ENCODE data around the gene TMEM97.
A peak's percentile ranks its signal among the peaks of the same experiment; 100 is the strongest.
"Not testable (repeated sequence)": the region's sequence is repeated elsewhere in the genome, so short reads cannot be mapped to it uniquely, and the experiment has no call there.

TMEM97 gene

DNA sequence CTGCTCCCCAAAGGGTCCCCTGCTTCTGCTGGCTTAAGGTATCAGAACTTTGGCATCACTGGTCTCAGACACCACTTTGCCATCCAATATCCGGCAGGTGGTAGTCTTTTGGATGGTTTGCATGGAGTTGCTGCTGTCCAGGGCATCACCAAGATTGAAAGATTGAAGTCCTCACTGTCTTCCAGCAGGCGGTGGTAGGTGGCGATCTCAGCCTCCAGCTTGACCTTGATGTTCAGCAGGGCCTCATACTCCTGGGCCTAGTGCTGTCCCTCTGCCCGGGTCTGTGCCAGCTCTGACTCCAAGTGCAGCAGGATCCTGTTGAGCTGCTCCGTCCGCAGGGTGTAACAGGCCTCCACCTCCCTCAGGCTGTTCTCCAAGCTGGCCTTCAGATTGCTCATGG is 43.0 kb upstream of the TMEM97 start:
- TF ChIP-seq, protein P1, sequence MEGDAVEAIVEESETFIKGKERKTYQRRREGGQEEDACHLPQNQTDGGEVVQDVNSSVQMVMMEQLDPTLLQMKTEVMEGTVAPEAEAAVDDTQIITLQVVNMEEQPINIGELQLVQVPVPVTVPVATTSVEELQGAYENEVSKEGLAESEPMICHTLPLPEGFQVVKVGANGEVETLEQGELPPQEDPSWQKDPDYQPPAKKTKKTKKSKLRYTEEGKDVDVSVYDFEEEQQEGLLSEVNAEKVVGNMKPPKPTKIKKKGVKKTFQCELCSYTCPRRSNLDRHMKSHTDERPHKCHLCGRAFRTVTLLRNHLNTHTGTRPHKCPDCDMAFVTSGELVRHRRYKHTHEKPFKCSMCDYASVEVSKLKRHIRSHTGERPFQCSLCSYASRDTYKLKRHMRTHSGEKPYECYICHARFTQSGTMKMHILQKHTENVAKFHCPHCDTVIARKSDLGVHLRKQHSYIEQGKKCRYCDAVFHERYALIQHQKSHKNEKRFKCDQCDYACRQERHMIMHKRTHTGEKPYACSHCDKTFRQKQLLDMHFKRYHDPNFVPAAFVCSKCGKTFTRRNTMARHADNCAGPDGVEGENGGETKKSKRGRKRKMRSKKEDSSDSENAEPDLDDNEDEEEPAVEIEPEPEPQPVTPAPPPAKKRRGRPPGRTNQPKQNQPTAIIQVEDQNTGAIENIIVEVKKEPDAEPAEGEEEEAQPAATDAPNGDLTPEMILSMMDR (IDR thresholded peaks at IDR 0.05; ENCODE audit: low read length, missing control alignments), result no peak

DNA sequence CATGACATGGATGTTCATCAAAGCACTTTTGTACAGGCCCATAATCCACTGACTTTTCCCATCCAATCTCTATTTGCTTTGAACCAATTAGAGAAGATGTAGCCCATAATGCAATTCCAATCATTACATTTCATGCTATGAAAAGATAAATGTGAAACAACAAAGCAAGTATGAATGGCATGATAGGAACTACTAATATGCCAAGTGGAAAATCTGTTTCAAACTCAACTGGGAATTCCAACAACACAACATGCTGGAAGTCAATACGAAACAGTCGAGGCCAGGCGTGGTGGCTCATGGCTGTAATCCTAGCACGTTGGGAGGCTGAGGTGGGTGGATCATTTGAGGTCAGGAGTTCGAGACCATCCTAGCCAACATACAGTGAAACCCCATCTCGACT is 39.6 kb upstream of the TMEM97 start:
- peak; percentile 32 for DNase-seq (ENCODE audit: low read depth)
- H3K4me3 ChIP-seq (replicated peaks; ENCODE audit: low read depth, low read length), result no peak overlapping the region
- TF ChIP-seq, protein P1 (IDR thresholded peaks at IDR 0.05; ENCODE audit: low read length, missing control alignments), result no peak

More for the DNA sequence above, 43.0 kb upstream of the TMEM97 start:
- DNase-seq (ENCODE audit: low read depth), result no peak
- H3K4me3 ChIP-seq (replicated peaks; ENCODE audit: low read depth, low read length), result no peak overlapping the region

DNA sequence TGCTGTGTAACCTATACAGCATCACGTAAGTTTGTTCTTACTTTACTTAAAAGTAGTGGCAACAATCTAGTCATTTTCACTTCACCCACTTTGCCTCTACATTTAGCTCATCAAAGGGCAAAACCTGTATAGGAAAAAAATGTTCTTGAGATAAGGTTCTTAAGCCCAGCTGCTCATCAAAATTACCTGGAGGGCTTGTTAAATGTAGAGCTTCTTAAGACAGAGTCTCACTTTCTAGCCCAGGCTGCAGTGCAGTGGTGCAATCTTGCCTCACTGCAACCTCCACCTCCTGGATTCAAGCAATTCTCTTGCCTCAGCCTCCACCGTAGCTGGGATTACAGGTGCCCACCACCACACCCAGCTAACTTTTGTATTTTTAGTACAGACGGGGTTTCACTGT is 38.2 kb upstream of the TMEM97 start:
- TF ChIP-seq, protein P1 (IDR thresholded peaks at IDR 0.05; ENCODE audit: low read length, missing control alignments), result no peak
- DNase-seq (ENCODE audit: low read depth), result no peak
- H3K4me3 ChIP-seq (replicated peaks; ENCODE audit: low read depth, low read length), result no peak overlapping the region

DNA sequence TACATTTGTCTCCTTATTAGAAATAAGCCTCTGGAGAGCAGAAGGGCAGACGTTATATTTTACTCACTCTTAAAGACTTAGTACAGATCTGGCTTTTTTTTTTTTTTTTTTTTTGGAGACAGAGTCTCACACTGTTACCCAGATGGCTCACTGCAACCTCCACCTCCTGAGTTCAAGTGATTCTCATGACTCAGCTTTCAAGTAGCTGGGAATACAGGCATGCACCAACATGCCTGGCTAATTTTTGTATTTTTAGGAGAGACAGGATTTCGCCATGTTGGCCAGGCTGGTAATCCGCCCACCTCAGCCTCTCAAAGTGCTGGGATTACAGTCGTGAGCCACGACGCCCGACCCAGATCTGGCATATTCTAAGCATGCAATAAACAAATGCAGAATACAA is 36.4 kb upstream of the TMEM97 start:
- TF ChIP-seq, protein P1 (IDR thresholded peaks at IDR 0.05; ENCODE audit: low read length, missing control alignments), result no peak
- peak; percentile 78 for DNase-seq (ENCODE audit: low read depth)
- no peak overlapping the region for H3K4me3 ChIP-seq (replicated peaks; ENCODE audit: low read depth, low read length)

DNA sequence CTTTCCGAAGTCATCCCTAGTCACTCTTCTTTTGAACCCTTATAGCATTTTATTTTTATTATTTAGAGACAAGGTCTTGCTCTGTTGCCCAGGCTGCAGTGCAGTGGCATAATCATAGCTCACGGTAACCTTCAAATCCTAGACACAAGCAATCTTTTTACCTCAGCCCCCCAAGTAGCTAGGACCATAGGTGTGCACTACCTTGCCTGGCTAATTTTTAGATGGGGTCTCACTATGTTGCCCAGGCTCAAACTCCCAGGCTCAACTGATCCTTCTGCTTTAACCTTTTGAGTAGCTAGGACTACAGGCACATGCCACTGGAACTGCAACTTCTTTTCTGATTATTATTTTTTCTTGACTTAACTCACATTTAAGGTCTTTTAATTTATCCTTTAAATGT is 33.0 kb upstream of the TMEM97 start:
- DNase-seq (ENCODE audit: low read depth), result no peak
- TF ChIP-seq, protein P1 (IDR thresholded peaks at IDR 0.05; ENCODE audit: low read length, missing control alignments), result no peak
- no peak overlapping the region for H3K4me3 ChIP-seq (replicated peaks; ENCODE audit: low read depth, low read length)

DNA sequence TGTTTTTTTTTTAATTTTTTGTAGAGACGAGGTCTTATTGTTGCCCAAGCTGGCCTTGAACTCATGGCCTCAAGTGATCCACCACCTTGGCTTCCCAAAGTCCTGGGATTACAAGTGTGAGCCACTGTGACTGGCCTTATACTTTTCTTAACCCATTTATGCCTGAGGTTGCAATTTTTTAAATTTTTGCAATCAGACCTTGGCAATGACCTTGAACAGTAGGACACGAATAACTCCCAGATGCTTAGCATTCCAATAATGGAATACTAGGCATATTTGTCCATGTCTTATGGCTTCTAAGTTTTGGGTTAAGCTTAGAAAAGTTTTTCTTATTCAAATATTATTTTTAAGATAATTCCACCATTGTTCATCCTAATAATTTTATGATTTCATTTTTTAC is 28.3 kb upstream of the TMEM97 start:
- no peak overlapping the region for H3K4me3 ChIP-seq (replicated peaks; ENCODE audit: low read depth, low read length)
- no peak for DNase-seq (ENCODE audit: low read depth)
- TF ChIP-seq, protein P1 (IDR thresholded peaks at IDR 0.05; ENCODE audit: low read length, missing control alignments), result no peak

DNA sequence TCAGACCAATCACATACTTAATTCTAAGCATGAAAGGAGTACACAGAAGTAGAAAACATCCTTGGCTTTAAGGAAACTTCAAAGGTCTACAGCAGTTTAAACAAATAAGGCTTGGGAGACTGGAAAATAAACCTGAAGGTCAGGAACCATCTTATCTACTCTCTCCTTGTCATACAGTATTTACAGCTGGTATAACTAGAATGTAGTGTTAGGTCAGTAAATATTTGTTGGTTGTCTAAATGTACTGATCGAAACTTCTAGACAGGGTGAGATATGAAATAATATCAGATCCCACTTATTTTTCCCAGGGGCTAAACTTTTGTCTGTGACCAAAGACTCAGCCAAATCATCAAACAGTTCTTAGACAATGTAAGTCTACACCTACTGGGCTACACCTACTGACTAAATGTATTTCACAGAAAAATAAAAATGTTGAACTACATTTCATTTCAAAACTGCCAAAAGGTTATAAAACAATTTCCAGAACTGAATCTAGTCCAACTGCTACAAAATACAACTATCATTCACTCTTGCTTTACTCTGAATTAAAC is 27.1 kb upstream of the TMEM97 start:
- no peak for DNase-seq (ENCODE audit: low read depth)
- no peak overlapping the region for H3K4me3 ChIP-seq (replicated peaks; ENCODE audit: low read depth, low read length)
- TF ChIP-seq, protein P1 (IDR thresholded peaks at IDR 0.05; ENCODE audit: low read length, missing control alignments), result no peak

DNA sequence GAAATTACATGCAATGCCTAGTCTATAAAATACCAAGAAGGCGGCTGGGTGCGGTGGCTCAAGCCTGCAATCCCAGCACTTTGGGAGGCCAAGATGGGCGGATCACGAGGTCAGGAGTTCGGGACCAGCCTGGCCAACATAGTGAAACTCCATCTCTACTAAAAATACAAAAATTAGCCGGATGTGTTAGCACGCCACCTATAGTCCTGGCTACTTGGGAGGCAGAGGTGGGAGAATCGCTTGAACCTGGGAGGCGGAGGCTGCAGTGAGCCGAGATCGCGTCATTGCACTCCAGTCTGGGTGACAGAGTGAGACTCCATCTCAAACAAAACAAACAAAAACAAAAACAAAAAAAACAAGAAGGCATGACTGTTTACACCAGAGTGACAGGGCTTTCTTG is 26.1 kb upstream of the TMEM97 start:
- H3K4me3 ChIP-seq (replicated peaks; ENCODE audit: low read depth, low read length); DNase-seq (ENCODE audit: low read depth): not testable (repeated sequence)

Data from fibroblast of pulmonary artery (primary cell).